NCI-H510A treated with DMSO at 0.1 percent for 48 hours (cell line): ENCODE data around the gene SUCLG2.
A peak's percentile ranks its signal among the peaks of the same experiment; 100 is the strongest.

Experiments used
- DNase-seq: peaks from one replicate; lab custom pipeline; 2025; lab: John Stamatoyannopoulos, UW

The SUCLG2 gene

GRCh38 chr3:67649681-67650080 lies 4.7 kb downstream of the SUCLG2 start:
- DNase-seq = no peak

GRCh38 chr3:67648701-67649100 lies 5.7 kb downstream of the SUCLG2 start:
- no peak for DNase-seq

- no peak for DNase-seq
These were observed 6.2 kb downstream of the SUCLG2 start for GRCh38 chr3:67648229-67648628.

- no peak for DNase-seq
These were observed 7.0 kb downstream of the SUCLG2 start for GRCh38 chr3:67647390-67647878.

- DNase-seq = no peak
These were observed 7.7 kb downstream of the SUCLG2 start for GRCh38 chr3:67646586-67647234.

GRCh38 chr3:67644827-67645226 lies 9.6 kb downstream of the SUCLG2 start:
- DNase-seq = no peak

- no peak for DNase-seq
These were observed 11.7 kb downstream of the SUCLG2 start for GRCh38 chr3:67642734-67643133.

GRCh38 chr3:67642190-67642589 lies 12.2 kb downstream of the SUCLG2 start:
- DNase-seq = no peak

- DNase-seq = no peak
These were observed 13.0 kb downstream of the SUCLG2 start for GRCh38 chr3:67641451-67641850.

- no peak for DNase-seq
These were observed 14.3 kb downstream of the SUCLG2 start for GRCh38 chr3:67640023-67640660.

- no peak for DNase-seq
These were observed 17.0 kb downstream of the SUCLG2 start for GRCh38 chr3:67637255-67637900.

GRCh38 chr3:67635806-67636205 lies 18.6 kb downstream of the SUCLG2 start:
- no peak for DNase-seq

GRCh38 chr3:67635257-67635656 lies 19.2 kb downstream of the SUCLG2 start:
- DNase-seq = no peak

- DNase-seq = no peak
These were observed 23.6 kb downstream of the SUCLG2 start for GRCh38 chr3:67630666-67631362.

GRCh38 chr3:67624687-67625086 lies 29.7 kb downstream of the SUCLG2 start:
- no peak for DNase-seq

GRCh38 chr3:67624078-67624477 lies 30.3 kb downstream of the SUCLG2 start:
- DNase-seq = no peak

GRCh38 chr3:67622652-67623051 lies 31.8 kb downstream of the SUCLG2 start:
- no peak for DNase-seq

- peak; percentile 2 for DNase-seq
These were observed 33.5 kb downstream of the SUCLG2 start for GRCh38 chr3:67620869-67621268.

- DNase-seq = no peak
These were observed 34.4 kb downstream of the SUCLG2 start for GRCh38 chr3:67619991-67620390.

GRCh38 chr3:67617518-67617917 lies 36.9 kb downstream of the SUCLG2 start:
- no peak for DNase-seq

- no peak for DNase-seq
These were observed 38.4 kb downstream of the SUCLG2 start for GRCh38 chr3:67616046-67616445.

GRCh38 chr3:67614195-67614594 lies 40.2 kb downstream of the SUCLG2 start:
- no peak for DNase-seq

- DNase-seq = no peak
These were observed 44.0 kb downstream of the SUCLG2 start for GRCh38 chr3:67610458-67610857.
